Left ventricle myocardium superior (tissue), 1 donor: ENCODE measurements around the gene IARS1. TPM values are rescaled to one million over a fixed set of nuclear protein-coding genes. Genes with fewer than 3 reads are reported as not detected.

Source experiments
- ATAC-seq: fragments of 200-7000 bp; cut with Tn5 transposase; one replicate; pipeline ENCODE4 v1.9.1; 2020; ENCODE audit warnings: mild to moderate bottlenecking, moderate library complexity
- DNase-seq: peaks from one replicate; pipeline ENCODE4 v3.0.0-alpha.2; 2020
- intact Hi-C: fragments of 100-400 bp; cut with micrococcal nuclease; formaldehyde crosslinking; loops from one replicate; pipeline ENCODE4 v1.11.0; 2022
- long read RNA-seq: library from polyadenylated mRNA; unstranded; transcript quantifications from one replicate; pipeline ENCODE4 v2.0.0, GENCODE V29; 2021
- total RNA-seq: library from RNA; stranded (reverse); fragmentation: NEBNext Ultra II Directional; extraction: Animal tissue kit (Norgen Biotek cat#: 25700); gene quantifications from one replicate; pipeline ENCODE4 v1.2.1, GENCODE V29; 2021
- donor health status: DM: no; HTN: yes; CAD: no; lungs with severe emphysema.

IARS1 gene
- 55.6 TPM for total RNA-seq
- long read RNA-seq, full-length matches to known transcripts: 13 of 102 reads
- long read RNA-seq, partial matches to known transcripts: 76 of 102 reads
- long read RNA-seq, other reads (novel, unspliced or antisense): 13 of 102 reads

- ATAC-seq: peak; percentile 100
- DNase-seq: peak; percentile 99
- intact Hi-C loops: no loop called here
Observed at GRCh38 chr9:92293452-92294296, at the start of gene IARS1. TSS of gene IARS1 (minus strand) at chr9:92293697. CDS start at chr9:92289419, 4,278 bp downstream.

- DNase-seq (no peak), ATAC-seq (no peak)
- intact Hi-C loops: loop anchor here (10.0 kb wide), 1 partner anchor 292 kb away; no protein-coding TSS in a partner anchor
Observed at GRCh38 chr9:92342825-92343488, 49.5 kb upstream of the IARS1 start.

- DNase-seq: no peak
- no peak for ATAC-seq
- intact Hi-C loops: loop anchor here (10.0 kb wide), 1 partner anchor 293 kb away; no protein-coding TSS in a partner anchor
Observed at GRCh38 chr9:92341578-92341977, 48.1 kb upstream of the IARS1 start.

GRCh38 chr9:92333282-92333634, 39.8 kb upstream of the IARS1 start:
- intact Hi-C loops: no loop called here
- peak; percentile 60 for ATAC-seq

GRCh38 chr9:92332577-92333281, 39.2 kb upstream of the IARS1 start:
- intact Hi-C loops: no loop called here
- peak; percentile 44 for DNase-seq

More at GRCh38 chr9:92333282-92333634, 39.8 kb upstream of the IARS1 start:
- no peak for DNase-seq

GRCh38 chr9:92328225-92328624, 34.7 kb upstream of the IARS1 start:
- intact Hi-C loops: no loop called here
- ATAC-seq: no peak

More at GRCh38 chr9:92332577-92333281, 39.2 kb upstream of the IARS1 start:
- ATAC-seq: peak; percentile 91

GRCh38 chr9:92327283-92327850, 33.9 kb upstream of the IARS1 start:
- ATAC-seq (no peak), DNase-seq (no peak)
- intact Hi-C loops: no loop called here

More at GRCh38 chr9:92328225-92328624, 34.7 kb upstream of the IARS1 start:
- no peak for DNase-seq

GRCh38 chr9:92325991-92326500, 32.5 kb upstream of the IARS1 start:
- DNase-seq: no peak
- intact Hi-C loops: no loop called here
- ATAC-seq: no peak

GRCh38 chr9:92325269-92325990, 31.9 kb upstream of the IARS1 start, which contains the start of the genes CENPP and NOL8:
TSS of gene CENPP (plus strand) at chr9:92325953.
TSS of gene NOL8 (minus strand) at chr9:92325350. CDS start at chr9:92324161, 1,189 bp downstream.
- peak; percentile 89 for DNase-seq
- intact Hi-C loops: no loop called here
- ATAC-seq: peak; percentile 98

GRCh38 chr9:92324889-92325268, 31.4 kb upstream of the IARS1 start:
- DNase-seq (no peak), ATAC-seq (peak; percentile 53)
- intact Hi-C loops: no loop called here

GRCh38 chr9:92324431-92324830, 30.9 kb upstream of the IARS1 start:
- DNase-seq (no peak), ATAC-seq (no peak)
- intact Hi-C loops: no loop called here

- DNase-seq: no peak
- intact Hi-C loops: no loop called here
- ATAC-seq: no peak
Observed at GRCh38 chr9:92315456-92315855, 22.0 kb upstream of the IARS1 start.

GRCh38 chr9:92313624-92314012, 20.1 kb upstream of the IARS1 start:
- no peak for DNase-seq
- peak; percentile 83 for ATAC-seq
- intact Hi-C loops: no loop called here

GRCh38 chr9:92312887-92313623, 19.6 kb upstream of the IARS1 start:
- intact Hi-C loops: no loop called here
- ATAC-seq (peak; percentile 85), DNase-seq (no peak)

GRCh38 chr9:92310562-92310961, 17.1 kb upstream of the IARS1 start:
- no peak for ATAC-seq
- intact Hi-C loops: no loop called here

GRCh38 chr9:92308893-92309292, 15.4 kb upstream of the IARS1 start:
- intact Hi-C loops: no loop called here

More at GRCh38 chr9:92310562-92310961, 17.1 kb upstream of the IARS1 start:
- no peak for DNase-seq

GRCh38 chr9:92300936-92301335, 7.4 kb upstream of the IARS1 start:
- ATAC-seq: no peak
- intact Hi-C loops: no loop called here

More at GRCh38 chr9:92308893-92309292, 15.4 kb upstream of the IARS1 start:
- no peak for DNase-seq
- peak; percentile 34 for ATAC-seq

More at GRCh38 chr9:92300936-92301335, 7.4 kb upstream of the IARS1 start:
- DNase-seq: no peak
